Measurements from ENCODE around the gene NEDD9. TPM values are rescaled to one million over a fixed set of nuclear protein-coding genes. Genes with fewer than 3 reads are reported as not detected.

NEDD9 gene, protein sequence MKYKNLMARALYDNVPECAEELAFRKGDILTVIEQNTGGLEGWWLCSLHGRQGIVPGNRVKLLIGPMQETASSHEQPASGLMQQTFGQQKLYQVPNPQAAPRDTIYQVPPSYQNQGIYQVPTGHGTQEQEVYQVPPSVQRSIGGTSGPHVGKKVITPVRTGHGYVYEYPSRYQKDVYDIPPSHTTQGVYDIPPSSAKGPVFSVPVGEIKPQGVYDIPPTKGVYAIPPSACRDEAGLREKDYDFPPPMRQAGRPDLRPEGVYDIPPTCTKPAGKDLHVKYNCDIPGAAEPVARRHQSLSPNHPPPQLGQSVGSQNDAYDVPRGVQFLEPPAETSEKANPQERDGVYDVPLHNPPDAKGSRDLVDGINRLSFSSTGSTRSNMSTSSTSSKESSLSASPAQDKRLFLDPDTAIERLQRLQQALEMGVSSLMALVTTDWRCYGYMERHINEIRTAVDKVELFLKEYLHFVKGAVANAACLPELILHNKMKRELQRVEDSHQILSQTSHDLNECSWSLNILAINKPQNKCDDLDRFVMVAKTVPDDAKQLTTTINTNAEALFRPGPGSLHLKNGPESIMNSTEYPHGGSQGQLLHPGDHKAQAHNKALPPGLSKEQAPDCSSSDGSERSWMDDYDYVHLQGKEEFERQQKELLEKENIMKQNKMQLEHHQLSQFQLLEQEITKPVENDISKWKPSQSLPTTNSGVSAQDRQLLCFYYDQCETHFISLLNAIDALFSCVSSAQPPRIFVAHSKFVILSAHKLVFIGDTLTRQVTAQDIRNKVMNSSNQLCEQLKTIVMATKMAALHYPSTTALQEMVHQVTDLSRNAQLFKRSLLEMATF
- 10 to 100 TPM; 72.2 to 80.8 TPM for total RNA-seq

DNA sequence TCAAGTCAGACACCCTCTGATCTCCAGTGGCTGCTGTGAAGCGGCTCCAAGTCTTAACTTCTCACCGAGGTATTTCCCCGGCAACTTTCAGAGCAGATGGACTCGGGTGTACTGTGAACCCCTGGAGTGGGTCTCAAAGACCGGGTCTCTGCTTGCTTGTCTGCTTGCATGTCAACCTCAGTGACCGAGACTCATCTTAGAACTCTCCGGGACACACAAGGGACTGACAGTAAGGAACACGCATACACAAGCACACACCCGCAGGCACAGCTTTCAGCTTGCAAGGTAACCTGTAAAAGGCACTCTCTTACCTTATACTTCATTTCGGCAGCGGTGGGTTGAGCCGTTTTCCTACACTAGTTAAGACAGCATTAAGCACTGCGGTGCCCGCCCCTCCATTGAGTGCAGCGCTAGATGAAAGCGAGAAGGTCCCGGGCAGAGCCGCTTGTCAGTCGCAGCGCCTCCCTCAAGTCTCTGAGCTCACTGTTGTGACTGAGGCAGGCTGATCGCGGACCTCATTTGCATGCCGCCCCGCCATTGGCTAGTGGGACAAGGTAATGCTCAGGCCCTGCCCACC, at the start of gene NEDD9:
NEDD9 (minus strand) TSS at position 476 of the 577 bp plus-strand sequence; CDS start at position 323, 153 bp downstream.
- ATAC-seq (ENCODE audit: low read depth), result peak; percentile 97
- Mint-ChIP-seq H3K27ac (peak within 1 kb of the TSS; percentile 95), H3K9me3 (peaks cover 2% of the 10 kb centered on the region), H3K4me3 (peak within 1 kb of the TSS; percentile 87), H3K36me3 (peaks cover 36% of the 10 kb centered on the region), H3K27me3 (no peaks in the 10 kb centered on the region), H3K4me1 (peaks cover 54% of the 10 kb centered on the region)
- peak; percentile 88 for DNase-seq
- POLR2A ChIA-PET, result interaction anchor here (0.6 to 4.2 kb wide), 28 partner anchors 9 to 538 kb away, joined by 3 to 68 read pairs (median 4); partner anchors contain the start of genes C6orf52, PAK1IP1 and SMIM13

DNA sequence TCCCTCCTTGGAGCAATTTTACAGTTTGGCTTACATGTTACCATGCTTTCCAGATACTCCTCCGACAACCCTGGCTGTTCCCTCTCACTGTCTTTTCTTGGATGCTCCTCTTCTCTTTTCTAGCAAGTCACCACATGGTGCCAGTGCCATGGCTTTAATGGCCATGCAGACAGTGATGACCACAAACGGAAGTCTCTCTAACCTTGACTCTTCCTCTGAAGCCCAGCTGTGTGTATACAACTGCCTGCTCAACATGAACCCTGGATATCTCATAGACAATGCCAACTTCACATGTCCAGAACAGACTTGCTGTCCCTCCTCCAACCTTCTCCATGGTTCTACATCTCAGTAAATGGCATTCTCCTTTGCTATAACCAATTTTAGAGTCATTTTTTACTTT, 49.8 kb upstream of the NEDD9 start:
- H3K27ac Mint-ChIP-seq, result no peak overlapping the region
- no peak overlapping the region for H3K4me3 Mint-ChIP-seq
- peaks cover 20% of the 10 kb centered on the region for H3K4me1 Mint-ChIP-seq
- POLR2A ChIA-PET, result no interaction called here
- H3K27me3 Mint-ChIP-seq, result no peaks in the 10 kb centered on the region
- H3K36me3 Mint-ChIP-seq, result peaks cover 43% of the 10 kb centered on the region
- peaks cover 3% of the 10 kb centered on the region for H3K9me3 Mint-ChIP-seq
- no peak for DNase-seq
- no peak for ATAC-seq (ENCODE audit: low read depth)

DNA sequence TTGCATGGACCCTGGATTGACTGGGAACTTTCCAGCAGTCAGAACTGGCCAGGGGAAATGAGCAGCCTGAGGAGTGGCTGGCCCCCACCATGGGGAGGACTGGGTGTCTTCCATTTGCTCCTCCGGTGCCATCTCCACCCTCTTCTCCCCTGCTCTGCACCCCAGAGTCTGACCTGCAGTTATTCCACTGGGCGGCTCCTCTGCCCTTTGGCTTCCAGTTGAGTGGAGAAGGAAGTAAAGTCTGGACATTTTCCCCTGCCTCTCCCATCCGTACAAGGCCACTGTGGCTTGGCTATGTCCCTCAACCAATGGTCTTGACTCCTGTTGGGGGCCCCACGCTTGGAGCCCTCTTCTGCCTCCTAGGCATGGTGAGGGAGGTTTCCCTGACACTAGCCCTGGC, 47.9 kb upstream of the NEDD9 start:
- peaks cover 41% of the 10 kb centered on the region for H3K36me3 Mint-ChIP-seq
- H3K9me3 Mint-ChIP-seq, result peaks cover 1% of the 10 kb centered on the region
- peaks cover 35% of the 10 kb centered on the region for H3K4me1 Mint-ChIP-seq
- POLR2A ChIA-PET, result interaction anchor here (1.3 kb wide), 1 partner anchor 12 kb away, joined by 3 read pairs; no protein-coding TSS in a partner anchor
- DNase-seq (no peak), ATAC-seq (ENCODE audit: low read depth) (no peak)
- no peak overlapping the region for H3K4me3 Mint-ChIP-seq
- no peaks in the 10 kb centered on the region for H3K27me3 Mint-ChIP-seq
- no peak overlapping the region for H3K27ac Mint-ChIP-seq

DNA sequence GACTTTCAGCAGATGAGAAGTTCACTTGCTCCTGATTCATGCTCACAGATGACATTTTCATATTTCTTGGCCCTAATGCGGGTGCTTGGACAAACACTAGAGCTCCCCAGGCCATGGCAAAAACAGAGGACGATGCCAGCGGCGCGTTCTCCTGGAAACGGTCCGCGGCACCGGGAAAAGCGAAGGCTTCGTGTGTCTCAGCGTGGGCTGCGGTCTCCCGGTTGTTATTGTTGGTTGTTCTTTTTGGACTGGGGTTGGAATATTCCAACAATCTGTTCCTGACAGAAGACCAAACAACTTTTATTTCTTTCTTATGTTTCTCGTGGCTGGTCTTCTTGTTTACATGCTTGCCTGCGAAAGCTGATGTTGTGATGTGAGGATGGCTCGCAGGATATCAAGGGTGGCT, 46.8 kb upstream of the NEDD9 start:
- H3K4me3 Mint-ChIP-seq, result no peak overlapping the region
- DNase-seq, result no peak
- H3K27ac Mint-ChIP-seq, result no peak overlapping the region
- H3K27me3 Mint-ChIP-seq, result no peaks in the 10 kb centered on the region
- peaks cover 1% of the 10 kb centered on the region for H3K9me3 Mint-ChIP-seq
- peaks cover 46% of the 10 kb centered on the region for H3K36me3 Mint-ChIP-seq
- ATAC-seq (ENCODE audit: low read depth), result no peak
- H3K4me1 Mint-ChIP-seq, result peaks cover 36% of the 10 kb centered on the region
- POLR2A ChIA-PET, result interaction anchor here (0.5 to 1.3 kb wide), 3 partner anchors 13 to 103 kb away, joined by 3 to 4 read pairs (median 3); no protein-coding TSS in a partner anchor

DNA sequence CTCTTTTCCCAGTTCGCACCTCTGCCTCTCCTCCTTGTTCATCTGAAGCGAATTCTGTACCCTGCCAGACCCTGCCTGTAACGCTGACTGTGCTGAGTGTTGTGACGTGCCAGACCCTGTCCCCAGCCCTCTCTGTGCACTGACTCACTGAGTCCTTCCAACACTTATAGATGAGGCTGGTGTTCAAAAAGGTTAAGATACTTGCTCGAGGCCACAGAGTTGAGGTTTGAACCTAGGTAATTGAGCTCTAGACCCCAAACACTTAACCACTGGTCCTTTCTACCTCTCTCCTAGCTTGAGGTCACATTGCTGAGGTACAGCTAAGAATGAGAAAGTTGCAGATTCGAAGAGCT, 45.7 kb upstream of the NEDD9 start:
- H3K27me3 Mint-ChIP-seq, result no peaks in the 10 kb centered on the region
- peak overlapping the region; percentile 72 for H3K27ac Mint-ChIP-seq
- POLR2A ChIA-PET, result interaction anchor here (0.6 to 1.7 kb wide), 5 partner anchors 20 to 537 kb away, joined by 3 to 8 read pairs (median 4); partner anchors contain the start of gene NEDD9
- ATAC-seq (ENCODE audit: low read depth) (peak; percentile 46), DNase-seq (no peak)
- H3K9me3 Mint-ChIP-seq, result peaks cover 1% of the 10 kb centered on the region
- H3K4me3 Mint-ChIP-seq, result peak overlapping the region; percentile 52
- H3K4me1 Mint-ChIP-seq, result peaks cover 36% of the 10 kb centered on the region
- peaks cover 52% of the 10 kb centered on the region for H3K36me3 Mint-ChIP-seq

DNA sequence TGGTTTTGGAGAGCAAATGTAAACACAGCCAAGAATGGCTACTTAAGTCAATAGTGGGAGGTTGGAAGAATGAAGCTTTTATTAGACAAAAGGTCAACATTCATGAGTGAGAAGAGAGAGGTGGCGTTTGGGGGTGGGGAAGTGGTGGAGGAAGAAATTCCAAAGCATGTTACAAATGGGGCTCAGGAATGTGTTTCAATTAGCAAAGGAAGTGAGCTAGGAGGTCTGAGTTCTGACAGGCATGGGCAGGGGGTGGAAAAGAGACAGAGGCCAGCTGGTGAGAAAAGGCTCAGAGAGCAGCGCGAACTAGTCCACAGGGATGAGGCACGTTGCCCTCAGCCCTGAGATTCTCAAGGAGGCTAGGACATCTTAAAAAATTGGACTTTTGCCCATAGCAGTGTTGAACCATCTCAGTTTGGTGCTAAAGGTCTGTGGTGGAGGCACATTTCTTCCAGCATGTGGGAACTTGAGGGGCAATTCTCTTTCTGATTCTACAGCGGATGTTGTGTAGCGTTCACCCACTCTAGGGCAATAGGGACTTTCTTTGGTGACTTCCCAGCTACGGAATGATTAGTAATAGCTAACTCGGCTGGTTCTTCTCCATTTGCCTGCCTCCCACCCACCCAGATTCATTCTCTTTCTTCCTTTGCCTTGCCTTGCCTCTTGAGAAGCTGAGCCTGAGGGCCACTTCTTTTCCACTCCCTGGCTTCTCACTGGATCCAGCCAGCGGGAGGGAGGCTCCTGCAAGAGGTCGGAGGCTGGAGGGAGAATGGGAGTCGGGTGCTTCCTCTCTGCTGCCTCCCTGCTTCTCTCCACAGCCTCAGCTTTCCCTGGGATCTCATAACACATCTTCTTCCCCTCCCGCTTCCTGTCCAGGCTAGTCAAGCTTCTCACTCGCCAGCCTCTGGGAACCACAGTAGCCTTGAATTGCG, 45.1 kb upstream of the NEDD9 start:
- peaks cover 36% of the 10 kb centered on the region for H3K4me1 Mint-ChIP-seq
- ATAC-seq (ENCODE audit: low read depth), result no peak
- POLR2A ChIA-PET, result interaction anchor here (0.8 to 1.7 kb wide), 4 partner anchors 19 to 55 kb away, joined by 3 to 8 read pairs (median 4); partner anchors contain the start of gene NEDD9

DNA sequence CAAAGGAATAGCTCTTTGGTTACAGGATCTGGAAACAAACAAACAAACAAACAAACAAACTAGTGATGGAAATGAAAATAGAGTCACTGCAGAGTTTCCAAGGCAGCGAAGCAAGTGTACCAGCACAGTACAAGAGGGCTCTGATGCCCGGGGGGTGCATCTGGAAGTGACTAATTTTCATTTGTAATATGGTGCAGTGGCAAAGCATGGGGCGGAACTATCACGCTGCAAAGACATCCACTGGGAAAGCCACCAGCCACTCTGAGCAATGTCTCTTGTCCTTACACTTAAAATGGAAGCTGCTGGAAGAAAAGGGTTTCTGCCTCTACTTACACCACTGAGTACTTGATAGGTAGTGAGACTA, 44.4 kb upstream of the NEDD9 start:
- Mint-ChIP-seq H3K4me3 (no peak overlapping the region), H3K4me1 (peaks cover 38% of the 10 kb centered on the region), H3K27me3 (no peaks in the 10 kb centered on the region), H3K36me3 (peaks cover 59% of the 10 kb centered on the region), H3K27ac (peak overlapping the region; percentile 72), H3K9me3 (peaks cover 1% of the 10 kb centered on the region)
- DNase-seq, result no peak
- ATAC-seq (ENCODE audit: low read depth), result no peak
- POLR2A ChIA-PET, result interaction anchor here (1.7 kb wide), 1 partner anchor 44 kb away, joined by 4 read pairs; the partner anchor contains the start of gene NEDD9

More for the DNA sequence above, 45.1 kb upstream of the NEDD9 start:
- H3K27me3 Mint-ChIP-seq, result no peaks in the 10 kb centered on the region
- peak overlapping the region; percentile 72 for H3K27ac Mint-ChIP-seq
- DNase-seq, result no peak
- H3K36me3 Mint-ChIP-seq, result peaks cover 55% of the 10 kb centered on the region
- H3K9me3 Mint-ChIP-seq, result peaks cover 1% of the 10 kb centered on the region
- peak overlapping the region; percentile 52 for H3K4me3 Mint-ChIP-seq

DNA sequence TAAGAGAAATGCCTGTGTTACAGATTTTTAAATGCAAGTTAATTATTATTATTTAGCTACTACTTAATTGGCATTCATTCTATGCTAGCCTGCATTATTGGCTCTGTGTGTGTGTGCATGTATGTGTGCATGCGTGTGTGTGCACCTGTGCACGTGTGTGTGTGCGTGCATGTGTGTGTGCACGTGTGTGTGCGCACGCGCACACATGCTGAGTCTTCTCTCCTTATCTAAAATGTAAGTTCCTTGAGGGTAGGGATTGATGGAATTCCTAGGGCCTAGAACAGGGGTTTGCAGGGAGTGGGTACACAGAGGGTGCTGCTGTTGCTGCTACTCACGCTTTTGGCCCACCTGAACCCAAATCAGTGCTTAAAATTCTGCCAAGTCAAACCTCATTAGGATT, 43.8 kb upstream of the NEDD9 start:
- POLR2A ChIA-PET, result interaction anchor here (1.3 kb wide), 1 partner anchor 46 kb away, joined by 3 read pairs; no protein-coding TSS in a partner anchor
- no peak overlapping the region for H3K4me3 Mint-ChIP-seq

DNA sequence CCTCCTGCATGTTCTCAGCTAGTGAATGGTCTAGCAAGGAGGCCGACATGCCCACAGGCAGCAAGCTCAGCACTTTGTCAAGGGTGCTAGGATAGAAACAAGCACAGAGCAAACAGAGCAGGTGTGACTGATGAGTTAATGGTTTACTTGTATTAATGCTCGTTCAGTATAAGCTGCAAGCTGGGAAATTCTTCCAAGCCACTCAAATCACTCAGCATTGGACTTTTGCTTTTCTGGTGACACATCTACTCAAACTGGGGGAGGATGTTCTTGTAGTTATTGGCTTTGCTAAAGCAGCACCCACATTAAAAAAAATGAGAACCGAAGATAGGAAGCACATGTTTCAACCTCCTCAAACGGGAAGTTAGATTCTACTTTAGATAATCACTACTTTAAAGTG, 43.1 kb upstream of the NEDD9 start:
- peak; percentile 80 for ATAC-seq (ENCODE audit: low read depth)
- Mint-ChIP-seq H3K27me3 (no peaks in the 10 kb centered on the region), H3K36me3 (peaks cover 56% of the 10 kb centered on the region), H3K9me3 (peaks cover 1% of the 10 kb centered on the region), H3K27ac (peak overlapping the region; percentile 78), H3K4me1 (peaks cover 42% of the 10 kb centered on the region), H3K4me3 (peak overlapping the region; percentile 55)
- POLR2A ChIA-PET, result interaction anchor here (1.3 kb wide), 1 partner anchor 46 kb away, joined by 3 read pairs; no protein-coding TSS in a partner anchor
- no peak for DNase-seq

More for the DNA sequence above, 43.8 kb upstream of the NEDD9 start:
- ATAC-seq (ENCODE audit: low read depth), result no peak
- peak overlapping the region; percentile 24 for H3K27ac Mint-ChIP-seq
- H3K27me3 Mint-ChIP-seq, result no peaks in the 10 kb centered on the region
- DNase-seq, result no peak
- peaks cover 42% of the 10 kb centered on the region for H3K4me1 Mint-ChIP-seq
- H3K36me3 Mint-ChIP-seq, result peaks cover 61% of the 10 kb centered on the region
- peaks cover 1% of the 10 kb centered on the region for H3K9me3 Mint-ChIP-seq

DNA sequence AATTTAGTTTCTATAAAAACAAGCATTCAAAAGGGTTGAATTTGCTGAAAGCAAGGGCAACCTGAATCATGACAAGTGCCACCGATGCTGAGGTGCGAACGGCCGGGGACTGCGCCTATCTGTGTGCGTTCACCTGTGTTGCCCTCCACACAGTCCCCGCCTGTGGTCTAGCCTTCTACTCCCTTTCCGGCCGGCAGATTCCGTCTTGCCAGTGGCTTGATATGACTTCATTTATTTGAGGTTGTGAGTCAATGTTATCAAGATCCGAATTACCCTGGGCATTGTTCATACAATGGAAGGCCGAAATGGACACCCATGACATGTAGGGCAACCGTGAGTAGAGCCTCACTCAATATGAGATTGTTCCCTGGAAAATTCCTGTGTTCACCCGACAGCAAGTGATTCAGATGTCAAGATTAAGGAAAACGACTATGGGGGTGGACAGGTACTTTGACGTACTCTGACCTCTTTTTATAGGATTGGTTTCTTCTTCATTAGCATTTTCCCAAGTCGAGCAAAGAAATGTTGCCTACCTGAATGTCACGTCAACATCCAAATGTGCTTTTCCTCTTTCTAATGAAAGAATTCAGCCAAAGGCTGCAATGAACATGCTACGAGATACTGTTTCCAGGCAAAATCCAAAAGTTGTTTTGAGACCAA, 41.1 kb upstream of the NEDD9 start:
- Mint-ChIP-seq H3K4me1 (peaks cover 42% of the 10 kb centered on the region), H3K9me3 (no peaks in the 10 kb centered on the region), H3K27me3 (no peaks in the 10 kb centered on the region), H3K27ac (no peak overlapping the region), H3K36me3 (peaks cover 45% of the 10 kb centered on the region), H3K4me3 (no peak overlapping the region)
- POLR2A ChIA-PET, result interaction anchor here (0.6 kb wide), 1 partner anchor 41 kb away, joined by 3 read pairs; the partner anchor contains the start of gene NEDD9
- DNase-seq (no peak), ATAC-seq (ENCODE audit: low read depth) (no peak)

DNA sequence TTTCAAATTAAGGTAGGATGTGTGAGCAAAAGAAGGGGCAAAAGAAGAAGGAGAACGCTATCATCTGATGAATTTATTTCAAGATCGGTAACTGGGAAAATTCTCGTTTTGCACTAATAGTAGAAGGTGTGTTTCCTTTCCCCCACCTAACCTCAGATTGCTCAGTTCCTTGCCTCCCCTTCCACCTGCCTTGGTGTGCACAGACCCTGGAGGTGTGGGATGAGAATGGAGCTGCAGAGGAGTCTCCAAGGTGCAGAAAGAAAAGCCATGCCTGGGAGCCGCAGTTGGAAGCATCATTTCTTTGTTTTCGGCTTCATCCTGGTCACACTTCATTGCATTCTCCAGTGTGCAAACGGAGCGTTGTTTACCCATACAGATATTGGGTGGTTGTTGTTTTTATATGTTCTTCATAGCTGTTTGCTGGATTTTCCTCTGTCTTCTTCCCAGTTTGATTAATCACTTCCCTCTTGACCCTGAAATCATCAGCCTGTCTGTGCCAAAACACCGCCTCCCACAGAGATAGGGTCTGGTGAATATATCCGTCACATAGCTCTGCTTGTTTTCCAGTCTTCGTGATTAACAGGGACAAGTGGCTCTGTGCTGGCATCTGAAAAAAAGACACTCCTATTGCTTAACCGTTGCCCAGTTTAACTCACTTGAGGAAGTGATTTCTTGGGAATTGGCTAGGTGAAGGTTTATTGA, 40.2 kb upstream of the NEDD9 start:
- Mint-ChIP-seq H3K4me3 (no peak overlapping the region), H3K9me3 (no peaks in the 10 kb centered on the region), H3K4me1 (peaks cover 33% of the 10 kb centered on the region), H3K27ac (no peak overlapping the region), H3K27me3 (no peaks in the 10 kb centered on the region), H3K36me3 (peaks cover 40% of the 10 kb centered on the region)
- ATAC-seq (ENCODE audit: low read depth), result no peak
- no peak for DNase-seq
- POLR2A ChIA-PET, result no interaction called here
